B cell (primary cell): ENCODE measurements around the gene IL17REL. TPM values are rescaled to one million over a fixed set of nuclear protein-coding genes. Genes with fewer than 3 reads are reported as not detected.

Experiments
- ATAC-seq: fragments of 200-7000 bp; cut with Tn5 transposase; one replicate; pipeline ENCODE4 v1.10.0; 2021; ENCODE audit warnings: low read depth, mild to moderate bottlenecking, moderate number of reproducible peaks, moderate library complexity
- CTCF ChIA-PET: fragments of 350-600 bp; sonication (Branson Sonifier 250); formaldehyde crosslinking; loops from one replicate; lab custom pipeline; 2021; ENCODE audit warnings: antibody characterized with exemption, inconsistent platforms; lab: Charles Lee
- POLR2A ChIA-PET: fragments of 350-600 bp; sonication (Branson Sonifier 250); formaldehyde crosslinking; loops from one replicate; lab custom pipeline; 2021; ENCODE audit warnings: antibody characterized with exemption; lab: Charles Lee
- DNase-seq: peaks from one replicate; pipeline ENCODE4 v3.0.0; 2013
- H2AFZ ChIP-seq: 2 replicates; pipeline ENCODE4 v1.6.1; 2012; ENCODE audit warnings: mild to moderate bottlenecking, low read depth, low read length; ENCODE audit not compliant: insufficient read depth, poor library complexity, severe bottlenecking
- H3K27ac ChIP-seq, 2 donors: 1 replicate in 1 of 2; 2 replicates in 1 of 2; pipeline ENCODE4 v1.5.1; 2012 to 2013; ENCODE audit warnings: low read length in 2 of 2, mild to moderate bottlenecking in 2 of 2, moderate library complexity in 1 of 2
- H3K27me3 ChIP-seq, 4 experiments: fragments of 200-600 bp in 1 of 4; sonication (generic) in 1 of 4; replicated peaks in 1 of 4; 1 replicate in 2 of 4; 2 replicates in 2 of 4; pipeline versions ENCODE4 v1.6.1 to v1.7.0; 2013 to 2016; ENCODE audit warnings: low read length in 3 of 4, mild to moderate bottlenecking in 2 of 4, mixed read lengths in 1 of 4, moderate library complexity in 1 of 4; ENCODE audit not compliant: insufficient read depth in 4 of 4, control insufficient read depth in 3 of 4; ENCODE audit errors: control extremely low read depth in 1 of 4
- H3K36me3 ChIP-seq, 2 experiments: replicated peaks in 1 of 2; 1 replicate in 1 of 2; 2 replicates in 1 of 2; pipeline versions ENCODE4 v1.6.1 to v1.7.1; 2013; ENCODE audit warnings: low read length in 1 of 2; ENCODE audit not compliant: insufficient read depth in 2 of 2, control insufficient read depth in 1 of 2; ENCODE audit errors: control extremely low read depth in 1 of 2, extremely low read depth in 1 of 2
- H3K4me1 ChIP-seq, 2 donors: fragments of 200-600 bp in 1 of 2; sonication (generic) in 1 of 2; 1 replicate in 1 of 2; 2 replicates in 1 of 2; pipeline versions ENCODE4 v1.5.1 to v1.6.1; 2013 to 2017; ENCODE audit warnings: low read length in 2 of 2; ENCODE audit not compliant: control insufficient read depth in 2 of 2, insufficient read depth in 2 of 2
- H3K4me2 ChIP-seq: replicated peaks from 2 replicates; pipeline ENCODE3; 2012; ENCODE audit warnings: mild to moderate bottlenecking, low read depth, low read length; ENCODE audit not compliant: poor library complexity, severe bottlenecking
- H3K4me3 ChIP-seq, 5 experiments: fragments of 200-600 bp in 1 of 5; sonication (generic) in 1 of 5; 1 replicate in 3 of 5; 2 replicates in 2 of 5; pipeline versions ENCODE4 v1.5.1 to v1.7.0; 2011 to 2016; ENCODE audit warnings: low read length in 4 of 5, mild to moderate bottlenecking in 4 of 5, low read depth in 2 of 5, control low read depth in 1 of 5, moderate library complexity in 1 of 5; ENCODE audit not compliant: insufficient read depth in 1 of 5; ENCODE audit errors: control extremely low read depth in 1 of 5, extremely low read depth in 1 of 5
- H3K79me2 ChIP-seq: fragments of 200-600 bp; sonication (generic); one replicate; pipeline ENCODE4 v1.6.0; 2016; ENCODE audit warnings: low read length; ENCODE audit not compliant: control insufficient read depth, insufficient read depth
- H3K9ac ChIP-seq: fragments of 200-600 bp; sonication (generic); 2 replicates; pipeline ENCODE4 v1.6.1; 2017; ENCODE audit warnings: mild to moderate bottlenecking, low read length, moderate library complexity
- H3K9me3 ChIP-seq, 3 donors: one replicate each; pipeline versions ENCODE4 v1.6.1 to v1.7.1; 2013; ENCODE audit warnings: low read length in 2 of 3; ENCODE audit not compliant: control insufficient read depth in 2 of 3, insufficient read depth in 1 of 3; ENCODE audit errors: control extremely low read depth in 1 of 3
- H4K20me1 ChIP-seq: 2 replicates; pipeline ENCODE4 v1.6.0; 2012; ENCODE audit warnings: mild to moderate bottlenecking, low read length; ENCODE audit not compliant: insufficient read depth, control insufficient read depth, poor library complexity, severe bottlenecking
- H3K27ac Mint-ChIP-seq: one replicate; pipeline ENCODE4 v1.8.0; 2021; ENCODE audit warnings: mixed read lengths
- H3K27me3 Mint-ChIP-seq: one replicate; pipeline ENCODE4 v1.8.0; 2021; ENCODE audit warnings: mixed read lengths
- H3K4me1 Mint-ChIP-seq: one replicate; pipeline ENCODE4 v1.8.0; 2021; ENCODE audit warnings: mixed read lengths
- H3K4me3 Mint-ChIP-seq: one replicate; pipeline ENCODE4 v1.8.0; 2021; ENCODE audit warnings: mixed read lengths
- H3K9me3 Mint-ChIP-seq: one replicate; pipeline ENCODE4 v1.8.0; 2022; ENCODE audit warnings: mixed read lengths; ENCODE audit not compliant: insufficient read depth
- EZH2 ChIP-seq: IDR thresholded peaks from 2 replicates; pipeline ENCODE4 v1.6.1; 2012; ENCODE audit warnings: borderline replicate concordance, low read depth, mild to moderate bottlenecking, moderate library complexity, low read length; ENCODE audit not compliant: insufficient read depth, poor library complexity, severe bottlenecking
- WGBS: methylation state at CpG from one replicate; pipeline ENCODE4 v1.1.5; 2013; ENCODE audit warnings: missing lambda C conversion rate; ENCODE audit not compliant: insufficient coverage; 5-methylcytosine and 5-hydroxymethylcytosine counted together
- intact Hi-C: fragments of 100-400 bp; cut with micrococcal nuclease; formaldehyde crosslinking; loops from one replicate; pipeline ENCODE4 v1.10.0; 2022
- polyA minus RNA-seq: library from RNA; depleted of rRNA, polyadenylated mRNA; stranded (reverse); fragments of >200 nt; gene quantifications from 2 replicates; pipeline ENCODE4 v1.2.3, GENCODE V29; 2012
- polyA plus RNA-seq: library from polyadenylated mRNA; depleted of rRNA; stranded (reverse); fragments of >200 nt; gene quantifications from 2 replicates; pipeline ENCODE4 v1.2.3, GENCODE V29; 2012
- total RNA-seq, 2 donors: library from RNA; stranded (reverse); fragments of 120-200 nt in 1 of 2; gene quantifications; 1 replicate in 1 of 2; 2 replicates in 1 of 2; pipeline versions ENCODE4 v1.2.3 to v1.2.4, GENCODE V29; 2013 to 2022
- TF ChIP-seq, protein P1 (sequence below): fragments of 200-600 bp; IDR thresholded peaks from one replicate; pipeline ENCODE4 v1.8.0; 2022; ENCODE audit warnings: antibody characterized with exemption, mild to moderate bottlenecking

Gene IL17REL
- total RNA-seq: 0.10 TPM in 2 replicates
- total RNA-seq (2013): not detected
- 0.09 and 0.12 TPM in 2 replicates for polyA plus RNA-seq
- polyA minus RNA-seq: not detected in 2 replicates

DNA sequence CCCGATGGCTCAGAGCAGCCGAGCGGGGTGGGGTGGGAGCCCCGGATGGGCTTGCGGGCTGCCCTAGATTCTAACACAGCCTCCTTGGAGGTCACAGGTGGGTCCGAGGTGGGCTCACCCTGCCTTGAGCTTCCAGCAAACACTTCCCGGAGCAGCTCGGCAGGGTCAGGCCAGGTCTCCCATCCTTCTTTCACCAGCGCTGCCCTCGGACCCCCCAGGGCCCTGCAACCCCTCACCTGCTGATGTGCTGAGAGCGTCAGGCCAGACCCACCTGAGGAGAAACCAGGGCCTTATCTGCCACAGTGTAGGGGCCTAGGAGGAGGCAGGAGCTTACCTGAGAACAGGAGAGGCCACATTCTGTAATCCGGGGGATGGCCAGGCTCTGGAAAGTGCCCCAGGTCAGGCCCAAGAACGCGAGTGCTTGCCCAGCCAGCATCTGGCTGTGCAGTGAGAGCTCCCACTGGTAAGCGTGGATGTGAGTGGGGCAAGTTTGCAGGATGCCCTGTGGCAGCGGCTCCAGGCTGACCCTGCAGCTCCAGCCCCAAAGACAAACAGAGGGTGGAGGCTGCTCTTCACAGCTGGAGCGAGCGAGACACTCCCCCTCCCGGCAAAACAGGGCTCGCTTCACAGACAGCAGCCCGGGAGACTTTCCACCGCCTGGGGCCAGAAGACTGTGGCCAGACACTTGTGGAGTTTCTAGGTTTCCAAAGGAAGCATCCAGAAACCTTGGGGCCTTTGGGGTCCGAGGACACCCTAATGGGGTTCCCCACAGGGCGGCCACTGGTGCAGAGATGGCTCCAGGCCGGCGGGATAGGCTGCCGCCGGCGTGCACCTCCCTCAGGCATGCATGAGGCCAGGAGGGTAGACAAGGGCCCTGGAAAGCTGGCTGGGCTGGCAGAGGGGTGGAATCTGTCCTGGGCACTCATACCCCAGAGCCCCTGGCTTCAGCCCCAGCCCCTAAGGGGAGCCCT, at the start of gene IL17REL:
IL17REL (minus strand) TSS at position 555 of the 971 bp plus-strand sequence; CDS start at position 436, 119 bp downstream.
- Mint-ChIP-seq H3K9me3 (no peaks in the 10 kb centered on the region), H3K4me3 (peak within 1 kb of the TSS; percentile 82), H3K27ac (peak within 1 kb of the TSS; percentile 84), H3K4me1 (peaks cover 46% of the 10 kb centered on the region), H3K27me3 (no peaks in the 10 kb centered on the region)
- intact Hi-C loops: no loop called here
- ATAC-seq (no peak), DNase-seq (peak; percentile 35)
- Histone ChIP-seq H4K20me1 (no peaks in the 10 kb centered on the region), H3K9me3 (peaks cover 0 to 5% (median 0%) of the 10 kb centered on the region in 3 donors), H3K9ac (no peak within 1 kb of the TSS), H3K27ac (no peak within 1 kb of the TSS), H2AFZ (no peak within 1 kb of the TSS), H3K4me3 (no peak within 1 kb of the TSS), H3K79me2 (no peaks in the 10 kb centered on the region), H3K27me3 (peaks cover 0 to 36% (median 13%) of the 10 kb centered on the region in 4 experiments), H3K4me2 (peak within 1 kb of the TSS; percentile 93), H3K36me3 (no peaks in the 10 kb centered on the region), H3K4me1 (peaks cover 55 to 59% of the 10 kb centered on the region in 2 donors)
- CTCF ChIA-PET: interaction anchor here (1.2 to 2.3 kb wide), 2 partner anchors 18 to 81 kb away, joined by 5 to 6 read pairs; no protein-coding TSS in a partner anchor
- TF ChIP-seq, protein P1, sequence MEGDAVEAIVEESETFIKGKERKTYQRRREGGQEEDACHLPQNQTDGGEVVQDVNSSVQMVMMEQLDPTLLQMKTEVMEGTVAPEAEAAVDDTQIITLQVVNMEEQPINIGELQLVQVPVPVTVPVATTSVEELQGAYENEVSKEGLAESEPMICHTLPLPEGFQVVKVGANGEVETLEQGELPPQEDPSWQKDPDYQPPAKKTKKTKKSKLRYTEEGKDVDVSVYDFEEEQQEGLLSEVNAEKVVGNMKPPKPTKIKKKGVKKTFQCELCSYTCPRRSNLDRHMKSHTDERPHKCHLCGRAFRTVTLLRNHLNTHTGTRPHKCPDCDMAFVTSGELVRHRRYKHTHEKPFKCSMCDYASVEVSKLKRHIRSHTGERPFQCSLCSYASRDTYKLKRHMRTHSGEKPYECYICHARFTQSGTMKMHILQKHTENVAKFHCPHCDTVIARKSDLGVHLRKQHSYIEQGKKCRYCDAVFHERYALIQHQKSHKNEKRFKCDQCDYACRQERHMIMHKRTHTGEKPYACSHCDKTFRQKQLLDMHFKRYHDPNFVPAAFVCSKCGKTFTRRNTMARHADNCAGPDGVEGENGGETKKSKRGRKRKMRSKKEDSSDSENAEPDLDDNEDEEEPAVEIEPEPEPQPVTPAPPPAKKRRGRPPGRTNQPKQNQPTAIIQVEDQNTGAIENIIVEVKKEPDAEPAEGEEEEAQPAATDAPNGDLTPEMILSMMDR: no peak
- TF ChIP-seq EZH2: no peak
- WGBS: 90% methylated on average over 26 of the region's 29 CpGs
- POLR2A ChIA-PET: no interaction called here
